Calu3 (cell line): ENCODE measurements around the gene SARS2. TPM values are rescaled to one million over a fixed set of nuclear protein-coding genes. Genes with fewer than 3 reads are reported as not detected.
A peak's percentile ranks its signal among the peaks of the same experiment; 100 is the strongest.

ENCODE experiments used
- BruUV-seq: library from RNA; stranded (reverse); fragments of 400-500 nt; replicated peaks from 2 replicates; lab custom pipeline; 2021; lab: Mats Ljungman, UMichigan
- CTCF ChIA-PET: fragments of 300-600 bp; sonication (Branson Sonifier 250); formaldehyde crosslinking; loops from one replicate; lab custom pipeline; 2022; ENCODE audit warnings: antibody characterized with exemption; lab: Charles Lee
- DNase-seq: peaks from one replicate; pipeline ENCODE4 v3.0.0; 2022
- H3K27ac Mint-ChIP-seq: one replicate; pipeline ENCODE4 v1.8.0; 2022; ENCODE audit warnings: mixed read lengths; ENCODE audit not compliant: unreplicated experiment
- H3K27me3 Mint-ChIP-seq: one replicate; pipeline ENCODE4 v1.8.0; 2022; ENCODE audit warnings: mixed read lengths; ENCODE audit not compliant: unreplicated experiment
- H3K36me3 Mint-ChIP-seq: one replicate; pipeline ENCODE4 v1.8.0; 2022; ENCODE audit warnings: mild to moderate bottlenecking, moderate library complexity, mixed read lengths; ENCODE audit not compliant: insufficient read depth, unreplicated experiment
- H3K4me1 Mint-ChIP-seq: one replicate; pipeline ENCODE4 v1.8.0; 2022; ENCODE audit warnings: mild to moderate bottlenecking, low read depth, mixed read lengths; ENCODE audit not compliant: unreplicated experiment
- H3K4me3 Mint-ChIP-seq: one replicate; pipeline ENCODE4 v1.8.0; 2022; ENCODE audit warnings: mild to moderate bottlenecking, low read depth, moderate library complexity, mixed read lengths; ENCODE audit not compliant: unreplicated experiment
- H3K9me3 Mint-ChIP-seq: one replicate; pipeline ENCODE4 v1.8.0; 2022; ENCODE audit warnings: low read depth, mixed read lengths; ENCODE audit not compliant: unreplicated experiment
- CTCF ChIP-seq: fragments of 200-600 bp; IDR thresholded peaks from one replicate; pipeline ENCODE4 v1.8.0; 2022; ENCODE audit warnings: antibody characterized with exemption; ENCODE audit not compliant: unreplicated experiment
- intact Hi-C: fragments of 100-400 bp; cut with micrococcal nuclease; formaldehyde crosslinking; loops from one replicate; pipeline ENCODE4 v1.10.0; 2022; ENCODE audit not compliant: unreplicated experiment
- total RNA-seq: library from RNA; stranded (reverse); gene quantifications from 2 replicates; pipeline ENCODE4 v1.2.3, GENCODE V29; 2022

SARS2 gene
- total RNA-seq, 1 experiment from 2014 or later, result 52.1 TPM

GRCh38 chr19:38898788-38899446, 31.6 kb downstream of the SARS2 start:
- no peaks in the 10 kb centered on the region for H3K9me3 Mint-ChIP-seq
- H3K27me3 Mint-ChIP-seq, result no peaks in the 10 kb centered on the region
- CTCF ChIA-PET, result no interaction called here
- DNase-seq, result no peak
- intact Hi-C loops, result no loop called here
- H3K4me3 Mint-ChIP-seq, result peak overlapping the region; percentile 83
- H3K4me1 Mint-ChIP-seq, result peaks cover 22% of the 10 kb centered on the region
- no TSS peak for BruUV-seq
- no peak for TF ChIP-seq CTCF
- peak overlapping the region; percentile 91 for H3K27ac Mint-ChIP-seq
- H3K36me3 Mint-ChIP-seq, result peaks cover 45% of the 10 kb centered on the region

GRCh38 chr19:38894968-38895367, 35.6 kb downstream of the SARS2 start:
- intact Hi-C loops, result no loop called here
- no peak for DNase-seq
- H3K27me3 Mint-ChIP-seq, result no peaks in the 10 kb centered on the region
- peaks cover 12% of the 10 kb centered on the region for H3K4me1 Mint-ChIP-seq
- CTCF ChIA-PET, result no interaction called here
- H3K4me3 Mint-ChIP-seq, result no peak overlapping the region
- TF ChIP-seq CTCF, result no peak
- H3K36me3 Mint-ChIP-seq, result peaks cover 25% of the 10 kb centered on the region
- no peaks in the 10 kb centered on the region for H3K9me3 Mint-ChIP-seq
- BruUV-seq, result no TSS peak
- no peak overlapping the region for H3K27ac Mint-ChIP-seq

GRCh38 chr19:38893341-38893771, 37.2 kb downstream of the SARS2 start:
- CTCF ChIA-PET, result no interaction called here
- no peak for DNase-seq
- peaks cover 10% of the 10 kb centered on the region for H3K36me3 Mint-ChIP-seq
- peaks cover 4% of the 10 kb centered on the region for H3K4me1 Mint-ChIP-seq
- TF ChIP-seq CTCF, result no peak
- H3K27me3 Mint-ChIP-seq, result no peaks in the 10 kb centered on the region
- intact Hi-C loops, result no loop called here
- H3K4me3 Mint-ChIP-seq, result no peak overlapping the region
- no peaks in the 10 kb centered on the region for H3K9me3 Mint-ChIP-seq
- H3K27ac Mint-ChIP-seq, result no peak overlapping the region
- no TSS peak for BruUV-seq

- Mint-ChIP-seq H3K9me3 (no peaks in the 10 kb centered on the region), H3K4me1 (no peaks in the 10 kb centered on the region), H3K27me3 (no peaks in the 10 kb centered on the region), H3K36me3 (peaks cover 10% of the 10 kb centered on the region), H3K27ac (no peak overlapping the region), H3K4me3 (no peak overlapping the region)
- CTCF ChIA-PET, result no interaction called here
- TF ChIP-seq CTCF, result no peak
- no TSS peak for BruUV-seq
- intact Hi-C loops, result no loop called here
- no peak for DNase-seq
These were observed 37.7 kb downstream of the SARS2 start for GRCh38 chr19:38892841-38893240.
